Endodermal cell (in vitro differentiated cells): ENCODE measurements around the gene CCDC142. TPM values are rescaled to one million over a fixed set of nuclear protein-coding genes. Genes with fewer than 3 reads are reported as not detected.

ENCODE experiments used
- DNase-seq: peaks from one replicate; pipeline ENCODE4 v3.0.0-alpha.2; 2017
- H3K27ac ChIP-seq: 2 replicates; pipeline ENCODE4 v1.5.1; 2013; ENCODE audit warnings: mild to moderate bottlenecking, low read depth, low read length, moderate library complexity
- H3K27me3 ChIP-seq: 2 replicates; pipeline ENCODE4 v1.6.1; 2013; ENCODE audit warnings: mild to moderate bottlenecking, low read length, moderate library complexity; ENCODE audit not compliant: insufficient read depth, control insufficient read depth, poor library complexity, severe bottlenecking
- H3K36me3 ChIP-seq: 2 replicates; pipeline ENCODE4 v1.7.0; 2013; ENCODE audit warnings: mild to moderate bottlenecking, low read length, moderate library complexity; ENCODE audit not compliant: control insufficient read depth, insufficient read depth
- H3K4me1 ChIP-seq: one replicate; pipeline ENCODE4 v1.7.0; 2013; ENCODE audit warnings: low read length; ENCODE audit not compliant: control insufficient read depth, insufficient read depth
- H3K4me3 ChIP-seq: 2 replicates; pipeline ENCODE4 v1.5.1; 2013; ENCODE audit warnings: mild to moderate bottlenecking, low read length, moderate library complexity
- H3K9ac ChIP-seq: 2 replicates; pipeline ENCODE4 v1.6.1; 2013; ENCODE audit warnings: mild to moderate bottlenecking, low read length, moderate library complexity; ENCODE audit not compliant: poor library complexity, severe bottlenecking; ENCODE audit errors: extremely low read depth
- H3K9me3 ChIP-seq: 2 replicates; pipeline ENCODE4 v1.6.1; 2013; ENCODE audit warnings: mild to moderate bottlenecking, low read length, moderate library complexity; ENCODE audit not compliant: control insufficient read depth
- H3K27ac Mint-ChIP-seq: 2 replicates; pipeline ENCODE4 v1.8.0; 2020; ENCODE audit warnings: mixed read lengths
- H3K27me3 Mint-ChIP-seq: 2 replicates; pipeline ENCODE4 v1.8.0; 2021; ENCODE audit warnings: mild to moderate bottlenecking, mixed read lengths; ENCODE audit not compliant: insufficient read depth
- H3K36me3 Mint-ChIP-seq: 2 replicates; pipeline ENCODE4 v1.8.0; 2020; ENCODE audit warnings: low read depth, mixed read lengths
- H3K4me1 Mint-ChIP-seq: 2 replicates; pipeline ENCODE4 v1.8.0; 2020; ENCODE audit warnings: mixed read lengths
- H3K4me3 Mint-ChIP-seq: 2 replicates; pipeline ENCODE4 v1.8.0; 2020; ENCODE audit warnings: mild to moderate bottlenecking, moderate library complexity, mixed read lengths
- H3K9me3 Mint-ChIP-seq: 2 replicates; pipeline ENCODE4 v1.8.0; 2020; ENCODE audit warnings: mild to moderate bottlenecking, mixed read lengths
- WGBS, 2 experiments: methylation state at CpG; one replicate each; pipeline versions ENCODE4 v1.1.5 to v1.1.7; 2013; ENCODE audit warnings: missing lambda C conversion rate in 2 of 2, mixed read lengths in 1 of 2; ENCODE audit not compliant: insufficient coverage in 1 of 2, insufficient read length in 1 of 2; 5-methylcytosine and 5-hydroxymethylcytosine counted together
- total RNA-seq, 2 donors: library from RNA; stranded (reverse); fragmentation: NEBNext Ultra II Directional in 1 of 2; extraction: Animal tissue kit (Norgen Biotek cat#: 25700) in 1 of 2; gene quantifications; 2 replicates in 1 of 2; 3 replicates in 1 of 2; pipeline ENCODE4 v1.2.1, GENCODE V29; 2021
- TF ChIP-seq, protein P1 (sequence below): fragments of 200-600 bp; sonication (generic); conservative IDR thresholded peaks from 2 replicates; pipeline ENCODE4 v1.5.0; 2021; ENCODE audit warnings: antibody characterized with exemption, mild to moderate bottlenecking

The CCDC142 gene
- total RNA-seq, 2 donors from 2014 or later, result 19.0 to 24.7 TPM

DNA sequence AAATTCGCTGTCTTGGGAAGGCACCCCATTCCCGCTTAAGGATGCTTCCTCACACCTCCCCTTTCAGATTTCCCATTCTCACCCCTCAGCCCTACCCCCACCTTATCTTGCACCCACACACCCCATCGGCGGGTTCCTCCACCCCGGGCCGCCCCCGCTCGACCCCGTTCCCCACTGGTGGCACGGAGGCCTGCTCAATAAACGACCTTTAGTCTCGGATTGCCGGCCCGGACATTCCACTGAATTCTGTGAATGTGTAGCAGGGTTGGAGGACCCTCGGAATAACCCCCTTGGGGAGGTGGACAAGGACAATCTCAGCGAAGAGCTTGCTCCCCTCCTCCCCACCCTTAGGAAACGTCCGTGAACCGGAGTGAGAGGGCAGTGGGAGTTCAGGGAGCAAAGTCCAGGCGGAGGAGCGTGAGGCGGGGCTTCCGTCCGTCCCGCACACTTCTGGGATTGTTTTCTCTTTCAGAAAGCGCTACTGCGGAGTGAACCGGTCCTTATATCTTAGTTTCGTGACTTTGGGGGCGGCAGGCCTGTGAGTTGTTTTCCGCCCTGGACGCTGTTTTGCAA is 19.4 kb upstream of the CCDC142 start:
- DNase-seq, result peak; percentile 66
- Histone ChIP-seq H3K27ac (no peak overlapping the region), H3K9me3 (no peaks in the 10 kb centered on the region), H3K27me3 (peaks cover 86% of the 10 kb centered on the region), H3K9ac (no peak overlapping the region), H3K36me3 (peaks cover 11% of the 10 kb centered on the region), H3K4me3 (peak overlapping the region; percentile 76), H3K4me1 (peaks cover 4% of the 10 kb centered on the region)
- TF ChIP-seq, protein P1, sequence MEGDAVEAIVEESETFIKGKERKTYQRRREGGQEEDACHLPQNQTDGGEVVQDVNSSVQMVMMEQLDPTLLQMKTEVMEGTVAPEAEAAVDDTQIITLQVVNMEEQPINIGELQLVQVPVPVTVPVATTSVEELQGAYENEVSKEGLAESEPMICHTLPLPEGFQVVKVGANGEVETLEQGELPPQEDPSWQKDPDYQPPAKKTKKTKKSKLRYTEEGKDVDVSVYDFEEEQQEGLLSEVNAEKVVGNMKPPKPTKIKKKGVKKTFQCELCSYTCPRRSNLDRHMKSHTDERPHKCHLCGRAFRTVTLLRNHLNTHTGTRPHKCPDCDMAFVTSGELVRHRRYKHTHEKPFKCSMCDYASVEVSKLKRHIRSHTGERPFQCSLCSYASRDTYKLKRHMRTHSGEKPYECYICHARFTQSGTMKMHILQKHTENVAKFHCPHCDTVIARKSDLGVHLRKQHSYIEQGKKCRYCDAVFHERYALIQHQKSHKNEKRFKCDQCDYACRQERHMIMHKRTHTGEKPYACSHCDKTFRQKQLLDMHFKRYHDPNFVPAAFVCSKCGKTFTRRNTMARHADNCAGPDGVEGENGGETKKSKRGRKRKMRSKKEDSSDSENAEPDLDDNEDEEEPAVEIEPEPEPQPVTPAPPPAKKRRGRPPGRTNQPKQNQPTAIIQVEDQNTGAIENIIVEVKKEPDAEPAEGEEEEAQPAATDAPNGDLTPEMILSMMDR, result no peak
- peak overlapping the region; percentile 68 for H3K4me3 Mint-ChIP-seq
- H3K27ac Mint-ChIP-seq, result peak overlapping the region; percentile 78
- H3K36me3 Mint-ChIP-seq, result peaks cover 22% of the 10 kb centered on the region
- H3K4me1 Mint-ChIP-seq, result peaks cover 38% of the 10 kb centered on the region
- H3K27me3 Mint-ChIP-seq, result peaks cover 83% of the 10 kb centered on the region
- 22 to 30% methylated on average over 14 to 32 of the region's 32 CpGs for WGBS, 2 experiments
- H3K9me3 Mint-ChIP-seq, result no peaks in the 10 kb centered on the region

DNA sequence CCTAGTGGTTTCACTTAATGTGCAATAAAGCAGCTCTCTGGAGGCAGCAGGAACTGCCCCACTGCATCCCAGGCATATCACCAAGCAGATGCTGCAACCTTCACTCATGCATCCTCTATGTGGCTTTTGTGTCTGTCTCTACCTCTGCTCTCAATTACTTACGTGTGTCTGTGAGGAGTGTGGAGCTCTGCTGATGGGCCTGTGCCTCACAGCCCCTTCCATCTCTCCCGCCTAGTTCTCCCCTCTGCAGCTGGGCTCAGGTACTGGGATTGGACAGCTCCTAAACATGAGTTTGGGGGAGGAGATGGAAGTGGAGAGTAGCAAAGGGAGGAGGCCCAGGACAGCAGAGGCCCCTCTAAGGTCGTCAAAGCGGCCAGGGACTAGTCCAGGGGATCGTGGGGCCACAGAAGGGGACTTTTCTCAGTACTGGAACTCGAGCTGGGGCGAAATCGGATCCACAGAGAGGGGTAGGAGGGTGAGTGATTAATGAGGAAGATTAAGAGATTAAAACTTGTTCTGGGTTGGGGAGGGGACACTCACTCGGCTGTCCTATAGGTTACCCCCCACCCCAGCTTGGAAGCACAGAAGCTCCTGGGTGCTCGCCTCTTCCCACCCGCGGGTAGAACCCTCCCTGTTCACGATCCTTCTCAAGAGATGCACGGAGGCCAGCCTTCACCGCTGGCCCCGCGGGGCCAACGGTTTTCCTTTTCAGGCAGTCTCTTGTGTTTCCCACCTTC is 18.7 kb upstream of the CCDC142 start:
- whole genome bisulfite sequencing, 2 experiments, result 45 to 59% methylated on average over 10 to 18 of the region's 18 CpGs
- peaks cover 88% of the 10 kb centered on the region for H3K27me3 Mint-ChIP-seq
- H3K9me3 ChIP-seq, result no peaks in the 10 kb centered on the region
- peak; percentile 60 for DNase-seq
- peaks cover 19% of the 10 kb centered on the region for H3K36me3 Mint-ChIP-seq
- no peak overlapping the region for H3K27ac ChIP-seq
- peaks cover under 1% of the 10 kb centered on the region for H3K4me1 ChIP-seq
- peaks cover 33% of the 10 kb centered on the region for H3K4me1 Mint-ChIP-seq
- no peak overlapping the region for H3K27ac Mint-ChIP-seq
- H3K4me3 ChIP-seq, result no peak overlapping the region
- TF ChIP-seq, protein P1, result no peak
- H3K9me3 Mint-ChIP-seq, result no peaks in the 10 kb centered on the region
- H3K9ac ChIP-seq, result no peak overlapping the region
- H3K36me3 ChIP-seq, result peaks cover 11% of the 10 kb centered on the region
- H3K4me3 Mint-ChIP-seq, result peak overlapping the region; percentile 68
- H3K27me3 ChIP-seq, result peaks cover 94% of the 10 kb centered on the region

DNA sequence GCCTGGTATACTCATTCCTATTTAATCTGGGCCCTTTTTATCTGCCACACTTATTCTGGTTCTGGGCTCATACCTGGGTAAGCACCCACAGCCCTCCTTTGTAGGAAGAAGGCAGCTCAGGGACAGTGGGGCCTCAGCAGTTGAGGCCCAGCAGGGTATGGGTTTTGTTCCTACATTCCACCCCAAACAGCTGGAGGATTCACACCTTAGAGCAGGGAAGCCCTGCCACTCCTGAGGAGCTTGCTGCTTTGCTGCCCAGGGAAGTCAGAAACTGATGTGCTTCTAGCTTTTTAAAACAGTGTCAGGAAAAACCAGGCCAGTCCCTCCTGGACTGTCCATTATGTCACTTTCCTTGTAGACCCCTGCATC is 17.8 kb upstream of the CCDC142 start:
- H3K9me3 Mint-ChIP-seq, result no peaks in the 10 kb centered on the region
- Histone ChIP-seq H3K4me3 (no peak overlapping the region), H3K4me1 (no peaks in the 10 kb centered on the region), H3K36me3 (peaks cover 5% of the 10 kb centered on the region), H3K9me3 (no peaks in the 10 kb centered on the region), H3K27me3 (peaks cover 100% of the 10 kb centered on the region), H3K9ac (no peak overlapping the region), H3K27ac (no peak overlapping the region)
- H3K36me3 Mint-ChIP-seq, result peaks cover 14% of the 10 kb centered on the region
- peak; percentile 69 for DNase-seq
- peak overlapping the region; percentile 51 for H3K4me3 Mint-ChIP-seq
- H3K27me3 Mint-ChIP-seq, result peaks cover 96% of the 10 kb centered on the region
- H3K27ac Mint-ChIP-seq, result no peak overlapping the region
- TF ChIP-seq, protein P1, result no peak
- H3K4me1 Mint-ChIP-seq, result peaks cover 32% of the 10 kb centered on the region
